Endothelial cell (in vitro differentiated cells): ENCODE measurements around the gene GSN. TPM values are rescaled to one million over a fixed set of nuclear protein-coding genes. Genes with fewer than 3 reads are reported as not detected.

ENCODE experiments used
- DNase-seq: peaks from one replicate; pipeline ENCODE4 v3.0.0; 2021; ENCODE audit warnings: low spot score
- H3K27ac Mint-ChIP-seq: one replicate; pipeline ENCODE4 v1.8.0; 2021; ENCODE audit warnings: mixed read lengths, inconsistent platforms; ENCODE audit not compliant: unreplicated experiment
- H3K27me3 Mint-ChIP-seq: one replicate; pipeline ENCODE4 v1.8.0; 2021; ENCODE audit warnings: mild to moderate bottlenecking, moderate library complexity, mixed read lengths, inconsistent platforms; ENCODE audit not compliant: unreplicated experiment
- H3K36me3 Mint-ChIP-seq: one replicate; pipeline ENCODE4 v1.8.0; 2021; ENCODE audit warnings: mild to moderate bottlenecking, low read depth, mixed read lengths, inconsistent platforms; ENCODE audit not compliant: unreplicated experiment
- H3K4me1 Mint-ChIP-seq: one replicate; pipeline ENCODE4 v1.8.0; 2021; ENCODE audit warnings: mild to moderate bottlenecking, mixed read lengths, inconsistent platforms; ENCODE audit not compliant: unreplicated experiment
- H3K4me3 Mint-ChIP-seq: one replicate; pipeline ENCODE4 v1.8.0; 2021; ENCODE audit warnings: mild to moderate bottlenecking, mixed read lengths, inconsistent platforms; ENCODE audit not compliant: unreplicated experiment
- H3K9me3 Mint-ChIP-seq: one replicate; pipeline ENCODE4 v1.8.0; 2021; ENCODE audit warnings: mixed read lengths, inconsistent platforms; ENCODE audit not compliant: unreplicated experiment
- CTCF ChIP-seq: fragments of 200-600 bp; sonication (generic); IDR thresholded peaks from one replicate; pipeline ENCODE4 v1.5.0; 2021; ENCODE audit warnings: antibody characterized with exemption; ENCODE audit not compliant: unreplicated experiment
- total RNA-seq: library from RNA; stranded (reverse); fragmentation: NEBNext Ultra II Directional; extraction: Animal tissue kit (Norgen Biotek cat#: 25700); gene quantifications from one replicate; pipeline ENCODE4 v1.2.1, GENCODE V29; 2021; ENCODE audit not compliant: unreplicated experiment

The GSN gene
- total RNA-seq, 1 donor from 2014 or later, result 205 TPM

- Mint-ChIP-seq H3K4me1 (peaks cover 13% of the 10 kb centered on the region), H3K27ac (no peak overlapping the region), H3K9me3 (no peaks in the 10 kb centered on the region), H3K4me3 (no peak overlapping the region), H3K27me3 (no peaks in the 10 kb centered on the region), H3K36me3 (no peaks in the 10 kb centered on the region)
- DNase-seq, result no peak
- TF ChIP-seq CTCF, result no peak
Observed at GRCh38 chr9:121237916-121238315, 30.0 kb upstream of the GSN start.

GRCh38 chr9:121239071-121239470 is 28.9 kb upstream of the GSN start:
- Mint-ChIP-seq H3K27ac (no peak overlapping the region), H3K4me3 (no peak overlapping the region), H3K36me3 (peaks cover 7% of the 10 kb centered on the region), H3K9me3 (no peaks in the 10 kb centered on the region), H3K4me1 (peaks cover 10% of the 10 kb centered on the region), H3K27me3 (no peaks in the 10 kb centered on the region)
- no peak for TF ChIP-seq CTCF
- no peak for DNase-seq

GRCh38 chr9:121239851-121240250 is 28.1 kb upstream of the GSN start:
- TF ChIP-seq CTCF, result no peak
- H3K4me3 Mint-ChIP-seq, result no peak overlapping the region
- DNase-seq, result no peak
- H3K9me3 Mint-ChIP-seq, result no peaks in the 10 kb centered on the region
- peaks cover 7% of the 10 kb centered on the region for H3K36me3 Mint-ChIP-seq
- no peak overlapping the region for H3K27ac Mint-ChIP-seq
- peaks cover 4% of the 10 kb centered on the region for H3K4me1 Mint-ChIP-seq
- no peaks in the 10 kb centered on the region for H3K27me3 Mint-ChIP-seq

- no peak overlapping the region for H3K4me3 Mint-ChIP-seq
- peaks cover 7% of the 10 kb centered on the region for H3K36me3 Mint-ChIP-seq
- H3K4me1 Mint-ChIP-seq, result no peaks in the 10 kb centered on the region
- no peak for TF ChIP-seq CTCF
- DNase-seq, result no peak
- no peaks in the 10 kb centered on the region for H3K27me3 Mint-ChIP-seq
- H3K27ac Mint-ChIP-seq, result no peak overlapping the region
- H3K9me3 Mint-ChIP-seq, result no peaks in the 10 kb centered on the region
Observed at GRCh38 chr9:121240472-121241135, 27.4 kb upstream of the GSN start.

- TF ChIP-seq CTCF, result no peak
- H3K36me3 Mint-ChIP-seq, result peaks cover 7% of the 10 kb centered on the region
- no peak overlapping the region for H3K4me3 Mint-ChIP-seq
- no peaks in the 10 kb centered on the region for H3K4me1 Mint-ChIP-seq
- H3K27me3 Mint-ChIP-seq, result no peaks in the 10 kb centered on the region
- H3K9me3 Mint-ChIP-seq, result no peaks in the 10 kb centered on the region
- no peak for DNase-seq
- H3K27ac Mint-ChIP-seq, result no peak overlapping the region
Observed at GRCh38 chr9:121242219-121242958, 25.6 kb upstream of the GSN start.
